Keratinocyte (primary cell): ENCODE measurements around the gene ZC3H12C. TPM values are rescaled to one million over a fixed set of nuclear protein-coding genes. Genes with fewer than 3 reads are reported as not detected.
A peak's percentile ranks its signal among the peaks of the same experiment; 100 is the strongest.

ENCODE experiments used
- DNase-seq: peaks from one replicate; pipeline ENCODE4 v3.0.0-alpha.2; 2011; ENCODE audit warnings: low read depth, missing footprints, low spot score
- FAIRE-seq: peaks from 2 replicates; lab custom pipeline; 2011; peaks lifted over from hg19 to GRCh38; lab: Jason Lieb, UNC
- H2AFZ ChIP-seq: 2 replicates; pipeline ENCODE4 v1.6.0; 2012; ENCODE audit warnings: low read length, control low read depth, inconsistent platforms; ENCODE audit not compliant: control insufficient read depth
- H3K27ac ChIP-seq: 2 replicates; pipeline ENCODE4 v1.5.1; 2011; ENCODE audit warnings: low read length; ENCODE audit not compliant: control insufficient read depth, insufficient read depth
- H3K27me3 ChIP-seq: 3 replicates; pipeline ENCODE4 v1.6.0; 2011; ENCODE audit warnings: low read length; ENCODE audit not compliant: control insufficient read depth, insufficient read depth; ENCODE audit errors: extremely low read depth
- H3K36me3 ChIP-seq, 2 experiments: 2 replicates in 1 of 2; 3 replicates in 1 of 2; pipeline ENCODE4 v1.5.1; 2011; ENCODE audit warnings: low read length in 2 of 2, mild to moderate bottlenecking in 1 of 2; ENCODE audit not compliant: control insufficient read depth in 2 of 2, insufficient read depth in 2 of 2; ENCODE audit errors: extremely low read depth in 1 of 2
- H3K4me1 ChIP-seq: 3 replicates; pipeline ENCODE4 v1.5.1; 2011; ENCODE audit warnings: low read length; ENCODE audit not compliant: control insufficient read depth, insufficient read depth; ENCODE audit errors: extremely low read depth
- H3K4me2 ChIP-seq: 3 replicates; pipeline ENCODE4 v1.6.0; 2011; ENCODE audit warnings: low read depth, low read length; ENCODE audit not compliant: control insufficient read depth, insufficient read depth; ENCODE audit errors: extremely low read depth
- H3K4me3 ChIP-seq, 3 experiments: fragments of 200-600 bp in 1 of 3; sonication (generic) in 1 of 3; 2 replicates in 2 of 3; 3 replicates in 1 of 3; pipeline ENCODE4 v1.5.1; 2011 to 2016; ENCODE audit warnings: low read length in 3 of 3, mild to moderate bottlenecking in 3 of 3, control low read depth in 2 of 3, inconsistent platforms in 1 of 3, low read depth in 1 of 3, mixed read lengths in 1 of 3, mixed run types in 1 of 3, moderate library complexity in 1 of 3; ENCODE audit not compliant: control insufficient read depth in 2 of 3, insufficient read depth in 2 of 3; ENCODE audit errors: extremely low read depth in 1 of 3
- H3K79me2 ChIP-seq: 2 replicates; pipeline ENCODE4 v1.6.0; 2012; ENCODE audit warnings: low read length; ENCODE audit not compliant: control insufficient read depth, insufficient read depth
- H3K9ac ChIP-seq: 3 replicates; pipeline ENCODE4 v1.6.0; 2011; ENCODE audit warnings: low read length; ENCODE audit not compliant: control insufficient read depth, insufficient read depth; ENCODE audit errors: extremely low read depth
- H3K9me1 ChIP-seq: 3 replicates; pipeline ENCODE4 v1.6.0; 2011; ENCODE audit warnings: low read length; ENCODE audit not compliant: control insufficient read depth, insufficient read depth; ENCODE audit errors: extremely low read depth
- H3K9me3 ChIP-seq: 2 replicates; pipeline ENCODE4 v1.5.1; 2012; ENCODE audit warnings: low read depth, low read length; ENCODE audit not compliant: control insufficient read depth
- H4K20me1 ChIP-seq: 3 replicates; pipeline ENCODE4 v1.6.0; 2011; ENCODE audit warnings: low read length; ENCODE audit not compliant: control insufficient read depth, insufficient read depth; ENCODE audit errors: extremely low read depth
- CTCF ChIP-seq, 3 experiments: IDR thresholded peaks in 1 of 3; conservative IDR thresholded peaks in 1 of 3; optimal IDR thresholded peaks in 1 of 3; 2 replicates in 2 of 3; 3 replicates in 1 of 3; pipeline versions ENCODE3 to v1.5.1; 2011; ENCODE audit warnings: low read length in 3 of 3, mild to moderate bottlenecking in 3 of 3, moderate library complexity in 2 of 3, control low read depth in 1 of 3, inconsistent platforms in 1 of 3; ENCODE audit not compliant: insufficient read depth in 2 of 3; ENCODE audit errors: extremely low read depth in 1 of 3
- EZH2 ChIP-seq: IDR thresholded peaks from one replicate; pipeline ENCODE4 v1.6.1; 2012; ENCODE audit warnings: inconsistent platforms, mild to moderate bottlenecking, low read length, moderate library complexity
- dilution Hi-C: fragments of 300-500 bp; cut with MboI; formaldehyde crosslinking; loops from one replicate; pipeline ENCODE4 v1.7.0; 2020; ENCODE audit warnings: low sequenced_read_pairs; ENCODE audit not compliant: extremely low pct_ligation_motif_present
- polyA plus RNA-seq, 5 experiments: library from polyadenylated mRNA; depleted of rRNA in 3 of 5; stranded (reverse) in 3 of 5; stranded (forward) in 1 of 5; unstranded in 1 of 5; fragments of >200 nt; gene quantifications; 1 replicate in 1 of 5; 2 replicates in 3 of 5; 3 replicates in 1 of 5; pipeline versions ENCODE4 v1.2.1 to v1.2.3, GENCODE V29; 2011 to 2012; ENCODE audit warnings: missing spikeins in 2 of 5, low read depth in 1 of 5, low replicate concordance in 1 of 5

ZC3H12C gene
- polyA plus RNA-seq, 1 donor (not counting 4 experiments of a cell fraction or from before 2014, with no cell fraction given), result 13.9 TPM

DNA sequence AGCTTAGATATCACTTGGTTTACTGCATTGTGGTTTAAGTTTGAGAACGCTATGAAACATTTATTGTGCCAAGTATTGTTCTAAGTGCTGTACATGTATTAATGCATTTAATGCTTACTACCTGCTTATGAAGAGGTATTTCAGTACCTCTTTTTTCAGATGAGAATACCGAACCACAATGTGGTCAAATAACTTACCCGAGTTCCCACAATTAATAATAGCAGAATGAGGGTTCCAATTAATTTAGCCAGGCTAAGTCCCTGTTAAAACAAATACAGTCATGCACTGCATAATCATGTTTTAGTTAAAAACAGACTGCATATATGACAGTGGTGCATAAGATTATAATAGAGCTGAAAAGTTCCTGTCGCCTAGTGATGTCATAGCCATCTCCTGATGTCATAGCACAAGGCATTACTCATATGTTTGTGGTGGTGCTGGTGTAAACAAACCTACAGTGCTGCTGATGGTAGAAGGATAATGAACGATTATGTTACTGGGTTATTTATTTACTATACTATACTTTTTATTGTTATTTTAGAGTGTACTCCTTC, 4.3 kb downstream of the ZC3H12C start:
- no peak for DNase-seq
- Histone ChIP-seq H3K9me3 (no peaks in the 10 kb centered on the region), H3K4me2 (no peak overlapping the region), H4K20me1 (no peaks in the 10 kb centered on the region), H3K9ac (no peak overlapping the region), H3K4me3 (no peak overlapping the region), H2AFZ (no peak overlapping the region), H3K27me3 (no peaks in the 10 kb centered on the region), H3K79me2 (peaks cover 82% of the 10 kb centered on the region), H3K4me1 (peaks cover 22% of the 10 kb centered on the region), H3K27ac (no peak overlapping the region), H3K9me1 (no peaks in the 10 kb centered on the region), H3K36me3 (peaks cover 0 to 3% of the 10 kb centered on the region in 2 experiments)
- dilution Hi-C loops, result no loop called here
- FAIRE-seq, result no peak
- no peak for TF ChIP-seq CTCF (optimal IDR thresholded peaks at IDR 0.05 in 1 of 3, IDR thresholded peaks at IDR 0.05 in 1 of 3, conservative IDR thresholded peaks at IDR 0.05 in 1 of 3; ENCODE audit: extremely low read depth in 1 of 3, insufficient read depth in 2 of 3, low read length in 3 of 3)
- no peak for TF ChIP-seq EZH2

GRCh38 chr11:110098645-110099044, 5.5 kb downstream of the ZC3H12C start:
- Histone ChIP-seq H3K36me3 (peaks cover 0 to 3% of the 10 kb centered on the region in 2 experiments), H3K4me2 (no peak overlapping the region), H3K27ac (peak overlapping the region; percentile 32), H3K4me3 (no peak overlapping the region), H3K27me3 (no peaks in the 10 kb centered on the region), H3K9ac (no peak overlapping the region), H2AFZ (no peak overlapping the region), H4K20me1 (no peaks in the 10 kb centered on the region), H3K9me1 (no peaks in the 10 kb centered on the region), H3K9me3 (no peaks in the 10 kb centered on the region), H3K79me2 (peaks cover 82% of the 10 kb centered on the region), H3K4me1 (peaks cover 22% of the 10 kb centered on the region)
- dilution Hi-C loops, result no loop called here
- no peak for TF ChIP-seq CTCF (optimal IDR thresholded peaks at IDR 0.05 in 1 of 3, IDR thresholded peaks at IDR 0.05 in 1 of 3, conservative IDR thresholded peaks at IDR 0.05 in 1 of 3; ENCODE audit: extremely low read depth in 1 of 3, insufficient read depth in 2 of 3, low read length in 3 of 3)
- no peak for TF ChIP-seq EZH2
- DNase-seq (no peak), FAIRE-seq (peak; percentile 5)
